ENCODE results near the gene PTX4. TPM values are rescaled to one million over a fixed set of nuclear protein-coding genes. Genes with fewer than 3 reads are reported as not detected.

Gene PTX4
- total RNA-seq, 1 experiment from 2014 or later: not detected

DNA sequence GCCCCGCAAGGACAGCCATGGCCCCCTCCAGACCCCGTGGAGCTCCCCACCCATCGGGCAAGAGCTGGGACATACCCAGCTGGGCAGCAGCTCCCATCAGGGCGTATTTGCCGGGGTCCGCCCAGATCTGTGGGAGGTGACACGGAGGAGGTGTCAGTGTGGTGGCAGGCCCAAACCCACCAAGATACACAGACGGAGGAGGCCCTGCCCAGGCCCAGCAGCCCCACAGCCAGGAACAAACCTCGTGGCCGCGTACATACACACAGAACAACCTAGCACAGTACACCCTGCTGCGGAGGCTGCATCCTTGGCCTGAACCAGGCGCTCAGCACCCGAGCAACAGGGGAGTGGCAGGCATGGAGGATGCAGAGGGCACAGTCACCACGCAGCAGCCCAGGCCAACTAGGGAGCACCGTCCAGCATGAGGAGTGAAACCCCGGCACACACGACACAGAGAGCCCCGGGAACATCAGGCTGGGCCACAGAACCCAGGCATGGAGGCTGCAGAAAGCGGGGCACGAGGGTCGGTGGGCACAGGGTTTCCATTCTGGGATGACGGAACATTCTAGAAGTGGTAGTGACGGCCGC is 39.4 kb downstream of the PTX4 start:
- H3K4me2 ChIP-seq (ENCODE audit: insufficient read depth, insufficient read length, low read length): no peak overlapping the region
- H3T11ph ChIP-seq (ENCODE audit: low read length): no peak overlapping the region
- no peak overlapping the region for H2BK120ac ChIP-seq (ENCODE audit: low read depth, low read length, poor library complexity, severe bottlenecking)
- peaks cover 2% of the 10 kb centered on the region for H4K20me1 ChIP-seq (ENCODE audit: control insufficient read depth, insufficient read depth, insufficient read length)
- H3K4ac ChIP-seq (ENCODE audit: low read depth, low read length): no peak overlapping the region
- H2BK5ac ChIP-seq (ENCODE audit: insufficient read length, low read length): no peak overlapping the region
- H3K14ac ChIP-seq (ENCODE audit: insufficient read depth, low read length): no peak overlapping the region
- no peak overlapping the region for H4K8ac ChIP-seq (replicated peaks; ENCODE audit: insufficient read length, low read depth, low read length)
- no peaks in the 10 kb centered on the region for H3K27me3 ChIP-seq (ENCODE audit: insufficient read depth, low read length)
- H3K9me3 ChIP-seq (ENCODE audit: control insufficient read depth, low read depth, low read length): no peaks in the 10 kb centered on the region
- no peaks in the 10 kb centered on the region for H3K79me2 ChIP-seq (ENCODE audit: insufficient read depth, low read length)
- H3K23me2 ChIP-seq (ENCODE audit: insufficient read length, low read depth, low read length, poor library complexity, severe bottlenecking): no peaks in the 10 kb centered on the region
- H2BK12ac ChIP-seq (ENCODE audit: insufficient read length, low read depth, low read length): no peak overlapping the region
- H3K4me1 ChIP-seq (ENCODE audit: insufficient read depth, low read length): no peaks in the 10 kb centered on the region
- DNase-seq: no peak
- no CpG with 5 or more reads among the region's 25 CpGs for WGBS (ENCODE audit: extremely low coverage, insufficient read length, low lambda C conversion rate)
- H3K18ac ChIP-seq (ENCODE audit: insufficient read length, low read depth, low read length): no peak overlapping the region
- no peak overlapping the region for H2BK20ac ChIP-seq (ENCODE audit: low read depth, low read length, poor library complexity, severe bottlenecking)
- no peak overlapping the region for H3K23ac ChIP-seq (ENCODE audit: insufficient read length, low read depth, low read length)
- H3K27ac ChIP-seq (ENCODE audit: insufficient read length, low read depth, low read length): no peak overlapping the region
- no peak overlapping the region for H3K56ac ChIP-seq (ENCODE audit: insufficient read length, low read depth, low read length)
- no peak overlapping the region for H4K91ac ChIP-seq (ENCODE audit: insufficient read length, low read depth, low read length)
- no peak overlapping the region for H3K9ac ChIP-seq (ENCODE audit: extremely low read depth, insufficient read length, low read length)
- Mint-ChIP-seq H3K27ac (peak overlapping the region in 1 of 3 experiments; percentile 77; a peak in 1 of 7 replicates), H3K4me1 (no peaks in the 10 kb centered on the region), H3K9me3 (no peaks in the 10 kb centered on the region), H3K36me3 (ENCODE audit: insufficient read depth in 1 of 3, low read depth in 3 of 3) (peaks cover 0 to 32% (median 31%) of the 10 kb centered on the region in 3 experiments; a peak in 5 of 7 replicates), H3K4me3 (no peak overlapping the region), H3K27me3 (ENCODE audit: low read depth) (peaks cover 1% of the 10 kb centered on the region; the same call in 1 of the 2 replicates)
- H4K5ac ChIP-seq (ENCODE audit: insufficient read length, low read depth, low read length): no peak overlapping the region
- H2AK5ac ChIP-seq (ENCODE audit: insufficient read length, low read length): no peak overlapping the region
- H2BK15ac ChIP-seq (ENCODE audit: low read depth, low read length): no peak overlapping the region
- no peaks in the 10 kb centered on the region for H3K79me1 ChIP-seq (ENCODE audit: insufficient read depth, low read depth, low read length, poor library complexity, severe bottlenecking)
- H2AFZ ChIP-seq (ENCODE audit: low read length): no peak overlapping the region
- TF ChIP-seq, protein P1, sequence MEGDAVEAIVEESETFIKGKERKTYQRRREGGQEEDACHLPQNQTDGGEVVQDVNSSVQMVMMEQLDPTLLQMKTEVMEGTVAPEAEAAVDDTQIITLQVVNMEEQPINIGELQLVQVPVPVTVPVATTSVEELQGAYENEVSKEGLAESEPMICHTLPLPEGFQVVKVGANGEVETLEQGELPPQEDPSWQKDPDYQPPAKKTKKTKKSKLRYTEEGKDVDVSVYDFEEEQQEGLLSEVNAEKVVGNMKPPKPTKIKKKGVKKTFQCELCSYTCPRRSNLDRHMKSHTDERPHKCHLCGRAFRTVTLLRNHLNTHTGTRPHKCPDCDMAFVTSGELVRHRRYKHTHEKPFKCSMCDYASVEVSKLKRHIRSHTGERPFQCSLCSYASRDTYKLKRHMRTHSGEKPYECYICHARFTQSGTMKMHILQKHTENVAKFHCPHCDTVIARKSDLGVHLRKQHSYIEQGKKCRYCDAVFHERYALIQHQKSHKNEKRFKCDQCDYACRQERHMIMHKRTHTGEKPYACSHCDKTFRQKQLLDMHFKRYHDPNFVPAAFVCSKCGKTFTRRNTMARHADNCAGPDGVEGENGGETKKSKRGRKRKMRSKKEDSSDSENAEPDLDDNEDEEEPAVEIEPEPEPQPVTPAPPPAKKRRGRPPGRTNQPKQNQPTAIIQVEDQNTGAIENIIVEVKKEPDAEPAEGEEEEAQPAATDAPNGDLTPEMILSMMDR (conservative IDR thresholded peaks at IDR 0.05): no peak

All from H9 (cell line).